T-helper 22 cell (primary cell): ENCODE measurements around the gene IL6R.
A peak's percentile ranks its signal among the peaks of the same experiment; 100 is the strongest.

ENCODE experiments used
- DNase-seq: peaks from one replicate; pipeline ENCODE4 v3.0.0-alpha.2; 2020; ENCODE audit warnings: low read depth

IL6R gene

GRCh38 chr1:154427173-154428139, 22.3 kb downstream of the IL6R start:
- DNase-seq: no peak

GRCh38 chr1:154429118-154429517, 24.0 kb downstream of the IL6R start:
- DNase-seq: no peak

- no peak for DNase-seq
These were observed 24.9 kb downstream of the IL6R start for GRCh38 chr1:154429841-154430611.

DNA sequence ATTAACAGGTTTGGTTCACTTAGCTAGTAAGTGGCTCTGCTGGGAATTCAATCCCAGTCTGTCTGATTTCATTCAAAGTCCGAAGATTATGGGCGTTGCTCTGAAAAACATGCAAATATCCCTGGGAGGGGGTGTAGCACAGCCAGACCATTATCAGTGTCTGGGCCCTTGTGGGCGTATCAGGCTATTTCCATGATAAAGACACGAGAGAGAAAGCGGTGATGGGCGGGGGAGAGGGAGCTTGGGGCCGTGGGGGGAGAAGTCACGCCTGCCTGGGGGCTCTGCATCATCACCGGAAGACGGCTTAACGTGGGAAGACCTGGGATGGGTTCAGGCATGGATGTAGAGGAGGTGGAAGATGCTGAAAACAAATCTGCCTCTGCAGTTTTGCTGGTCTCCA, 25.8 kb downstream of the IL6R start:
- DNase-seq: no peak

DNA sequence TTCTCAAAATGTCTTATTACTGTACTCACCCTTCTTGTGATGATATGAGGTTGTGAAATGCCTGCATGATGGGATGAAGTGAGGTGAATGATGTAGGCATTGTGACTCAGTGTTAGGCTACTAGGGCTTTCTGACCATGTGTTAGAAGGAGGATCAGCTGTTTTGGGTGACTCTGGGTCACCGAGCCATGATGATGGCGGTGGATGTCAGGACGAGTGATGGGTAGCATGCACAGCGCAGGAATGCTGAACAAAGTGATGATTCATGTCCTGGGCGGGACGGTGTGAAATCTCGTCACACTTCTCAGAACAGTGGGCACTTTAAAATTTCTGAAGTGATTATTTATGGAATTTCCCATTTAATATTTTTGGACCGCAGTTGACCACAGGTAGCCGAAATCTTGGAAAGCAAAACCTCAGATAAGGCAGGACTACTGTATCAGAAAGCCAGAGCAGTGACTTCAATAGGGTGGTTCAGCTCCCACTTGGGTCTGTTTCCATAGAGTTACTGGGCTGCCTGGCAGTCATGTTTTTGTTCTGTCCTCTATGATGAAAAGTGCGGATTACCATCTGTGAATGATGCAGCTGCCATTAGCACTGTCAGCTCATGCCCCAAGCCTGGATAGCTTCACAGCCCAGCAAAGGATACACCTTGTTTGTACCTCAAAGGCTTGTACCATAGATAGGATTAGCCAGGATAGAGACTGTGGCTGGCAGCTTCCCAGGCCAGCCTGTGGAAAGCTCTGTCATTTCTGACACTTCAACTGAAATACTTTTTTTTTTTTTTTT, 26.6 kb downstream of the IL6R start:
- peak; percentile 37 for DNase-seq

DNA sequence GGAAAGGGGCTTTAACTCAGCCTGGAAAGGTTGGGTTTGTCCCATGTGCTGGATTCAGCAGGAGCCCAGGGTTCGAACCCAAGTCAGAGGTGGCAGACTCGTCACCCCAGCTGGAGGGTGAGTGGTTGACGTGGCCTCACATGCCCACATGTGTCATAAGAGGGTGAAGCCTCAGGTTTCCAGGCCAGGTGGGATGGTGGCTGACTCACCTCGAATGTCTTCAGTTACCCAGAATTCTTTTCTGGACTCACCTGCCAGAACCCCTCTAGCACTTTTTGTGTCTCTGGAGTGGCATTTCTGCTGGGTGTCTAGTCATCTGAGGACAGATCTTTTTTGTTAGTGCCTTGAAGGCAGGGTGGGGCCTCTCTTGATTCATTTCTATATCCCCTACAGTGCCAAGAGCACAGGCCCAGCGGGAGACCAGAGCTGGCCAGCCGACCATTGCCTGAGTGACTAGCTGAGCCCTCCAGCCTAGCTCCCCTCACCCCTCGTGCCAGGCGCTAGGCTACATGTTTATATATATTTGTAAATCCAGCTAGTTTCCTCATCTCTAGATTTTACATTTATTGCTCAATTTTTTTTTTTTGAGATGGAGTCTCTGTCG, 28.1 kb downstream of the IL6R start:
- DNase-seq: no peak

DNA sequence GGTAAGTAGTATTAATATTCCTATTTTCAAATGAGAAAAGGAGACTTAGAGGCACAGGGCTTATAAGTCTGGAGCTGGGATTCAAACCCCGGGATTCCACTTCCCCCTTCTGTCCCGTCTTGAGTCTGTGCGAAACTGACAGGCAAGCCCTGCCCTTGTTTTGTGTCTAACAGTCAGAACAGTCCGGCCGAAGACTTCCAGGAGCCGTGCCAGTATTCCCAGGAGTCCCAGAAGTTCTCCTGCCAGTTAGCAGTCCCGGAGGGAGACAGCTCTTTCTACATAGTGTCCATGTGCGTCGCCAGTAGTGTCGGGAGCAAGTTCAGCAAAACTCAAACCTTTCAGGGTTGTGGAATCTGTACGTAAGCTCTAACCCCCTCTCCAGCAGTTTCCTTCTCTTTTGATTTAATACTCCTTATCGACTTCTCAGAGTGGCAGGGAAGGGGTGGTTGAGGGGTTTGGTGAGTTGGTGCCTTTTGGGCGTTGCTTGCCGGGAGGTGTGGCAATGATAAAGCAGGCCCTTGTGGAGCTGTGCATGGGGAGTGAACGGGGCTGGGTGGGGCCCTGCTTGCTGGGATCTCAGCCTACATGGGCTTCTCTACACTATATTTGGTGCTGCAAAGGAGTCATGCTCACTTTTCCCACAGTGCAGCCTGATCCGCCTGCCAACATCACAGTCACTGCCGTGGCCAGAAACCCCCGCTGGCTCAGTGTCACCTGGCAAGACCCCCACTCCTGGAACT, 29.4 kb downstream of the IL6R start:
- DNase-seq: no peak

- DNase-seq: no peak
These were observed 30.6 kb downstream of the IL6R start for GRCh38 chr1:154435599-154436200.

DNA sequence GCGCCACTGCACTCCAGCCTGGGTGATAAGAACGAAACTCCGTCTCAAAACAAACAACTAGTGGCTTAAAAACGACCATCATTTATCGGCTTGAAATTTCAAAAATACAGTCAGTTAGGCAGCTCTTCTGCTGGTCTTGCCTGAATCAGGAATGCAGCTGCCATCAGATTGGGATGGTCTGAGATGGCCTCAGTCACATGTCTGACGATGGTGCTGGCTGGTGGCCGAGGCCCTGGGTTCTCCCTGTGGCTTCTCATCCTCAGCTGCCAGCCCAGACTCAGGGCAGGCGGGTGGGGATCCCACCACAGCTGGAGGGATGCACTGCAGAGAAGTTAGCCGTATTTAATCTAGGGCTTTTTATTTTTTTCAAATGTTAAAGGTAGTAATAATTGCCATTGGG, 31.3 kb downstream of the IL6R start:
- DNase-seq: no peak

DNA sequence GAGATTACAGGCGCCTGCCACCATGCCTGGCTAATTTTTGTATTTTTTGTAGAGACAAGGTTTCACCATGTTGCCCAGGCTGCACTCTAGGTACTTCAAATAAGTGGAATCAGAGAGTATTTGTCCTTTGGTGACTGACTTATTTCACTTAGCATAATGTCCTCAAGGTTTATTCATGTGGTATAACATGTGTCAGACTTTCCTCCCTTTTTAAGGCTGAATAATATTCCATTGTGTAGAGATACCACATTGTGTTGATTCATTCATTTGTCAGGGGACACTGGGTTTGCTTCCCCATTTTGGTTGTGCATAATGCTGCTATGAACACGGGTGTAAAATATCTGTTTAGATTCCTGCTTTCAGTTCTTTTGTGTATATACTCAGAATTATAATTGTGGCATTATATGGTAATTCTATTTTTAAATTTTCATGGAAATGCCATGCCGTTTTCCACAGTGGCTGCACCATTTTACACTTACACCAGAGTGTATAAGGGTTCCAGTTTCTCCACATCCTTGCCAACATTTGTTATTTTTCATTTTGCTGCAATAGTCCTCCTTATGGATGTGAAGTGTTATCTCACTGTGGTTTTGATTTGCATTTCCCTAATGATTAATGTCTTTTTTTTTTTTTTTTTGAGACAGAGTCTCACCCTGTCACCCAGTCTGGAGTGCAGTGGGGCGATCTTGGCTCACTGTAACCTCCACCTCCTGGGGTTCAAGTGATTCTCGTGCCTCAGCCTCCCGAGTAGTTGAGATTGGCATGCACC, 35.1 kb downstream of the IL6R start:
- DNase-seq: no peak

GRCh38 chr1:154441241-154441888, 36.2 kb downstream of the IL6R start:
- no peak for DNase-seq

DNA sequence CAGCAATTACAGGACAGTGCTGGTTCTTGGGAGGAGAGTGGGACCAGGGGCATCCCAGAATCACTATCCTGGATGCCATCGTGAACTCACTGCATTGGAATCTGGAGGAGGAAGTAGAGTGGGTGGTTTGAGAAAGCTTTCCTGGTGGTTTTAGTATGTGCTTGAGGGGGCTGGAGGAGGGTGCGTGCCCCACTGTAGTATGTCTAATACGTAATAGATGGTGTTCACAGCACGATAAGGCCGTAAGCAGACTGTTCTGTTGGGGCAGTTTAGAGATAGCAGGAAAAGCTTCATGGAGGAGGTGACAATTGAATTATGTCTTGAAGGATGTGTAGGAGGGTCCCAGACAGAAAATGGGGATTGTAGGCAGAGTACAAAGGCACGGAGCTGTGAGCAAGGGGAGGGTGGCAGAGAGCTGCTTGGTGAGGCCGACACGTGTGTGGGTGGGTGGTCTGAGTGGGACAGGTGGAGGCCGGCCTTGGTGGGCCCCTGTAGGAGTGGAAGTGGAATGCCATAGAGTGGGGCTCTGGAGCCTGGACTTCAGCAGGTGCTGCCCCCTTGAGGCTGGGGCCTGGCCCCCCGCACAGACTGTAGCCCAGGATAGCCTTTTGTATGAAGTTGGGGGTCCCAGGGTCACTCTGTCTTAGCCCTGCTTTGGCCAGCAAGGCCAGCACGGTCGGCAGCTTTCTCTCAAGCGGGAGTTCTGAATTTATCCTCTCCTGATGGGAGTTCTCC, 37.0 kb downstream of the IL6R start:
- no peak for DNase-seq

- DNase-seq: no peak
These were observed 38.3 kb downstream of the IL6R start for GRCh38 chr1:154443274-154444013.

DNA sequence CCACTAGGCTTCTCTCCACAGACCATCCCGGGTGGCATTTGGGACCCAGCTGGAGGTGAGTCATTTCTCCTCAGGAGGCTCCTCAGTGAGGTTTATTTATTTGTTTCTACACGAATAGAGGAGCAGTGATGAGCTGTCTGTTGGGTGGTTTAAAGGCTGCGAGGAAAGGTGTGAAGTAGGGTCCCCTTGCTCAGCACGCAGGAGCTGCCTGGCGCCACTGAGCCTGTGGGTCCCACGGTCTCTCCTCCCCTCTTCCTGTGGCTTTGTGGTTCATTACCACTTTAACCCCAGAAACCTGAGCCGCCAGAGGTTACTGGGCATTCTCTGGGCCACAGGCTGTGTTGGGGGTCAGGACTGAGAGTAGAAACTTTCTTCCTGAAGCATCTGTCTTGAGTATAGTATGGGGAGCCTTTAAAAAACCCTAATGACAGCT, 39.9 kb downstream of the IL6R start:
- DNase-seq: no peak

GRCh38 chr1:154446292-154446691, 41.1 kb downstream of the IL6R start:
- no peak for DNase-seq

DNA sequence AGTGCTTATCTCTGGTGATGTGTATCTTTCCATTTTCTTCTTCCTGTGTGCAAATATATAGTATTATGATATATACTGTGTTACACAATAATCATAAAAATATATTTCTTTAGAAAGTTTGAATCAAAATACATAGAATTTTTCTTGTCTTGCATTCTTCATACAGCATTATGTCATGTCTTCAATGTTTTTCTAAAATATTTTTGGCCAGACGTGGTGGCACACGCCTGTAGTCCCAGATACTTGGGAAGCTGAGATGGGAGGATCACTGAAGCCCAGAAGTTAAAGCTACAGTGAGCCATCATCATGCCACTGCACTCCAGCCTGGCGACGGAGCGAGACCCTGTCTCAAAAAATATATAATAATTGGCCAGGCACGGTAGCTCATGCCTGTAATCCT, 41.6 kb downstream of the IL6R start:
- no peak for DNase-seq

DNA sequence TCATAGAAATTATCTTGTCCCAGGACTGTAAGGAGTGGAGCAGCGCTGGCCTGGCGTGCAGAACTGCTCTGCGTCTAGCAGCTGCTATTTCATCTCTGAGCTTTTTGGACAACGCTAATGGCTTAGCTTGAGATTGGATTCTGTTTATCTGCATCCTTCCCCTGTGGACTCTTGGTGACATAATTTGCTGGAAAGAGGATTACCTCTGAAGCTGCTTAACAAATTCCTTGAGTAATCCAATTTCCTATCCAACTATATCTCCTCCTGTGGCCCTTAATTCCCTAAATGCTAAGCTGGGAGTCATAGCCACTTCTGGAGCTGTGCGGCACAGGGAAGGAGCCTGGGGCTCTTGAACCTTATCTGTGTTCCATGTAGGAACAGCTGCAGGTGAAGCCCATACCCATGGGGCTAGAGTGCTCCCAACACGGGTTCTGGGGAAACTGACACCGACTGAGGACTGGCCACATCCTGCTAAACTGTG, 43.2 kb downstream of the IL6R start:
- DNase-seq: no peak

- no peak for DNase-seq
These were observed 48.0 kb downstream of the IL6R start for GRCh38 chr1:154453161-154453560.
